Fibroblast of lung (primary cell): ENCODE measurements around the gene FCN2.

Experiments used
- EZH2 ChIP-seq: IDR thresholded peaks from 2 replicates; pipeline ENCODE4 v1.5.1; 2012; ENCODE audit warnings: low read length, control low read depth, mild to moderate bottlenecking; ENCODE audit errors: missing control alignments
- TF ChIP-seq, protein P1 (sequence below), 2 donors: IDR thresholded peaks in 1 of 2; conservative IDR thresholded peaks in 1 of 2; 1 replicate in 1 of 2; 2 replicates in 1 of 2; pipeline ENCODE4 v1.5.1; 2011 to 2012; ENCODE audit warnings: low read length in 2 of 2, control low read depth in 1 of 2, inconsistent platforms in 1 of 2, low read depth in 1 of 2, mild to moderate bottlenecking in 1 of 2

DNA sequence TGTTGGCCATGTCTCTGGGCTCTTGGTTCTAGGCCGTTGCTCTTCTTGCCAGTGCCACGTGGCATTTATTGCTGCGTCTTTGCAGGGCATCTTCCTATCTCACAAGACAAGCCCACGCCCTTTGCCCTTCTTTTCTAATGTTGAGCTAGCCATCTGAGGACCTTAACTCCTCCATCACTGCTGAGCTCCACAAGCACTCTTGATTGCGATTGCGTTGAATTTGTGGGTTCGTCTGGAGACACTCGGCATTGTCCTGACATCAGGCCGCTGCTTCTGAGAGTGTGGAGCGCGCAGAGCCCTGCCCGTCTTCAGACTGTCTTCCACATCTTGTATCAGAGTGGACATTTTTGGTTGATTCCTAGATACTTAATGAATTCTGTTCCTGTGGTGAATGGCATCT lies 51.6 kb downstream of the FCN2 start:
- TF ChIP-seq, protein P1, sequence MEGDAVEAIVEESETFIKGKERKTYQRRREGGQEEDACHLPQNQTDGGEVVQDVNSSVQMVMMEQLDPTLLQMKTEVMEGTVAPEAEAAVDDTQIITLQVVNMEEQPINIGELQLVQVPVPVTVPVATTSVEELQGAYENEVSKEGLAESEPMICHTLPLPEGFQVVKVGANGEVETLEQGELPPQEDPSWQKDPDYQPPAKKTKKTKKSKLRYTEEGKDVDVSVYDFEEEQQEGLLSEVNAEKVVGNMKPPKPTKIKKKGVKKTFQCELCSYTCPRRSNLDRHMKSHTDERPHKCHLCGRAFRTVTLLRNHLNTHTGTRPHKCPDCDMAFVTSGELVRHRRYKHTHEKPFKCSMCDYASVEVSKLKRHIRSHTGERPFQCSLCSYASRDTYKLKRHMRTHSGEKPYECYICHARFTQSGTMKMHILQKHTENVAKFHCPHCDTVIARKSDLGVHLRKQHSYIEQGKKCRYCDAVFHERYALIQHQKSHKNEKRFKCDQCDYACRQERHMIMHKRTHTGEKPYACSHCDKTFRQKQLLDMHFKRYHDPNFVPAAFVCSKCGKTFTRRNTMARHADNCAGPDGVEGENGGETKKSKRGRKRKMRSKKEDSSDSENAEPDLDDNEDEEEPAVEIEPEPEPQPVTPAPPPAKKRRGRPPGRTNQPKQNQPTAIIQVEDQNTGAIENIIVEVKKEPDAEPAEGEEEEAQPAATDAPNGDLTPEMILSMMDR (conservative IDR thresholded peaks at IDR 0.05 in 1 of 2, IDR thresholded peaks at IDR 0.05 in 1 of 2; ENCODE audit: low read depth in 1 of 2, low read length in 2 of 2), result no peak
- no peak for TF ChIP-seq EZH2
